DOHH2 (cell line): Measurements from ENCODE around the gene TMEM229B.
"Not testable (repeated sequence)": the region's sequence is repeated elsewhere in the genome, so short reads cannot be mapped to it uniquely, and the experiment has no call there.

Experiments used
- H3F3A ChIP-seq: fragments of 200-600 bp; sonication (generic), shearing (Covaris generic); 2 replicates; pipeline ENCODE4 v1.6.0; 2016; ENCODE audit warnings: antibody characterized with exemption, mild to moderate bottlenecking; ENCODE audit not compliant: control insufficient read depth, insufficient read depth
- H3K27ac ChIP-seq: fragments of 200-600 bp; sonication (generic); 2 replicates; pipeline ENCODE4 v1.5.1; 2014; ENCODE audit warnings: low read depth, mild to moderate bottlenecking, low read length, moderate library complexity
- H3K27me3 ChIP-seq: fragments of 200-600 bp; sonication (generic); 2 replicates; pipeline ENCODE4 v1.6.1; 2014; ENCODE audit warnings: mild to moderate bottlenecking, low read length, mixed read lengths; ENCODE audit not compliant: control insufficient read depth
- H3K36me3 ChIP-seq: fragments of 200-600 bp; sonication (generic); 2 replicates; pipeline ENCODE4 v1.6.1; 2014; ENCODE audit warnings: mild to moderate bottlenecking, low read length, moderate library complexity, mixed read lengths; ENCODE audit not compliant: control insufficient read depth
- H3K4me1 ChIP-seq: fragments of 200-600 bp; sonication (generic); 2 replicates; pipeline ENCODE4 v1.6.1; 2014; ENCODE audit warnings: mild to moderate bottlenecking, low read length, mixed read lengths; ENCODE audit not compliant: control insufficient read depth
- H3K4me2 ChIP-seq: fragments of 200-600 bp; sonication (generic); 2 replicates; pipeline ENCODE4 v1.6.0; 2014; ENCODE audit warnings: mild to moderate bottlenecking, low read length, moderate library complexity
- H3K4me3 ChIP-seq: fragments of 200-600 bp; sonication (generic); 2 replicates; pipeline ENCODE4 v1.5.1; 2014; ENCODE audit warnings: mild to moderate bottlenecking, low read length, mixed read lengths
- H3K79me2 ChIP-seq: fragments of 200-600 bp; sonication (generic); 2 replicates; pipeline ENCODE4 v1.6.1; 2014; ENCODE audit warnings: mild to moderate bottlenecking, low read length, mixed read lengths; ENCODE audit not compliant: control insufficient read depth
- H3K9me2 ChIP-seq: fragments of 200-600 bp; sonication (generic); replicated peaks from 2 replicates; pipeline ENCODE4 v1.6.1; 2014; ENCODE audit warnings: mild to moderate bottlenecking, low read length, mixed read lengths; ENCODE audit not compliant: control insufficient read depth
- H3K9me3 ChIP-seq: fragments of 200-600 bp; sonication (generic); 2 replicates; pipeline ENCODE4 v1.6.1; 2014; ENCODE audit warnings: antibody characterized with exemption, low read length, mixed read lengths; ENCODE audit not compliant: control insufficient read depth, insufficient read depth
- H4K20me1 ChIP-seq: fragments of 200-600 bp; sonication (generic); 2 replicates; pipeline ENCODE4 v1.6.0; 2014; ENCODE audit warnings: low read depth, mild to moderate bottlenecking, antibody characterized with exemption, low read length, moderate library complexity; ENCODE audit not compliant: control insufficient read depth, insufficient read depth
- CTCF ChIP-seq: fragments of 200-600 bp; sonication (generic); IDR thresholded peaks from one replicate; pipeline ENCODE4 v1.5.1; 2014; ENCODE audit warnings: antibody characterized with exemption, mild to moderate bottlenecking, low read depth, low read length; ENCODE audit not compliant: poor library complexity, severe bottlenecking
- EZH2phosphoT487 ChIP-seq: fragments of 200-600 bp; sonication (generic); IDR thresholded peaks from 2 replicates; pipeline ENCODE4 v1.6.1; 2017; ENCODE audit warnings: borderline replicate concordance, mild to moderate bottlenecking, antibody characterized with exemption, low read length, moderate library complexity, mixed read lengths

TMEM229B gene

GRCh38 chr14:67453575-67454300, 34.8 kb downstream of the TMEM229B start:
- Histone ChIP-seq H3K27ac (no peak overlapping the region), H3K27me3 (peaks cover 5% of the 10 kb centered on the region), H3K4me3 (no peak overlapping the region), H3K4me1 (no peaks in the 10 kb centered on the region), H3K36me3 (no peaks in the 10 kb centered on the region), H3F3A (no peaks in the 10 kb centered on the region), H3K9me3 (no peaks in the 10 kb centered on the region), H3K4me2 (no peak overlapping the region), H4K20me1 (no peaks in the 10 kb centered on the region), H3K9me2 (no peaks in the 10 kb centered on the region), H3K79me2 (no peaks in the 10 kb centered on the region)
- TF ChIP-seq CTCF: peak; percentile 25
- TF ChIP-seq EZH2phosphoT487: no peak

DNA sequence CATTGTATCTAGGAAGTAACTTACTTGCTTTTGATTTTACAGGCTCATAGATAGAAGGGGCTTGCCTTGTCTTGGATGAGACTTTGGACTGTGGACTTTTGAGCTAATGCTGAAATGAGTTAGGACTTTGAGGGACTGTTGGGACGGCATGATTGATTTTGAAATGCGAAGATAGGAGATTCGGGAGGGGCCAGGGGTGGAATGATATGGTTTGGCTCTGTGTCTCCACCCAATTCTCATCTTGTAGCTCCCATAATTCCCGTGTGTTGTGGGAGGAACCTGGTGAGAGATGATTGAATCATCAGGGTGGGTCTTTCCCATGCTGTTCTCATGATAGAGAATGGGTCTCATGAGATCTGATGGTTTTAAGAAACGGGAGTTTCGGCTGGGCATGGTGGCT, 36.9 kb downstream of the TMEM229B start:
- not testable (repeated sequence) for H3K9me2 ChIP-seq, H3K27ac ChIP-seq, H3K4me3 ChIP-seq, H3K9me3 ChIP-seq, H4K20me1 ChIP-seq, H3K27me3 ChIP-seq, H3K36me3 ChIP-seq, H3K4me2 ChIP-seq, H3K79me2 ChIP-seq, H3K4me1 ChIP-seq, H3F3A ChIP-seq

DNA sequence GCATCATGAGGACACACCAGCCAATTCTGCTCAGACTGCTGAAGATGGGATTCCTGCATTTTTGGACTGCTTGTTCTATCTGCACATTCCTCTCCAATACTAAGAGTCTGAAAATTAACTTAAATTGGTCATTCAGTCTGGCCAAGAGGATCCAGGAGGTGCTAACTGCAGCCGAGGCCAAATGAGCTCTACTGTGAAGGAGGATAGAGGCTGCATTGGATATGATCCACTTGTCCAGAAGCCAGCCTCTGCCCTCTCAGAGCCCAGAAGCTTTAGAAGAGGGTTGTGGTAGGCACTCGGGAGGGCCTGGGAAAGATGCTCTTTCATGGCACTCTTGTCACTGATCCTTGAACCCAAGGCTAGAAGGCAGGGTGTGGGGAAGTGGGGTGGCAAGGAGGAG, 39.4 kb downstream of the TMEM229B start:
- Histone ChIP-seq H3K27me3 (peaks cover 10% of the 10 kb centered on the region), H4K20me1 (no peaks in the 10 kb centered on the region), H3F3A (no peaks in the 10 kb centered on the region), H3K79me2 (no peaks in the 10 kb centered on the region), H3K9me2 (no peaks in the 10 kb centered on the region), H3K9me3 (no peaks in the 10 kb centered on the region), H3K4me1 (no peaks in the 10 kb centered on the region), H3K4me3 (no peak overlapping the region), H3K27ac (no peak overlapping the region), H3K4me2 (no peak overlapping the region), H3K36me3 (no peaks in the 10 kb centered on the region)
- TF ChIP-seq EZH2phosphoT487: no peak
- no peak for TF ChIP-seq CTCF

- H3K36me3 ChIP-seq: no peaks in the 10 kb centered on the region
- no peak overlapping the region for H3K4me2 ChIP-seq
- TF ChIP-seq EZH2phosphoT487 (no peak), CTCF (no peak)
- no peak overlapping the region for H3K27ac ChIP-seq
- no peaks in the 10 kb centered on the region for H3K79me2 ChIP-seq
- H3K9me2 ChIP-seq: no peaks in the 10 kb centered on the region
- no peaks in the 10 kb centered on the region for H4K20me1 ChIP-seq
- no peaks in the 10 kb centered on the region for H3F3A ChIP-seq
- no peak overlapping the region for H3K4me3 ChIP-seq
- peaks cover 8% of the 10 kb centered on the region; the same call in 1 of the 2 replicates for H3K27me3 ChIP-seq
- H3K4me1 ChIP-seq: no peaks in the 10 kb centered on the region
- no peaks in the 10 kb centered on the region for H3K9me3 ChIP-seq
Measured at GRCh38 chr14:67447033-67447381, 41.5 kb downstream of the TMEM229B start.
